GM19397 (cell line): ENCODE data around the gene RNU6-7.

Experiments
- ATAC-seq: cut with Tn5 transposase; IDR thresholded peaks from one replicate; pipeline ENCODE4 v1.9.1; 2021; ENCODE audit warnings: mild to moderate bottlenecking, moderate library complexity; ENCODE audit not compliant: unreplicated experiment

The RNU6-7 gene

GRCh38 chr14:32201816-32202490, at the start of gene RNU6-7:
Gene RNU6-7, plus strand, starts transcription at chr14:32202045.
- no peak for ATAC-seq

- no peak for ATAC-seq
These were observed 35.8 kb upstream of the RNU6-7 start for GRCh38 chr14:32166029-32166428.

GRCh38 chr14:32166924-32167323, 34.9 kb upstream of the RNU6-7 start:
- no peak for ATAC-seq

GRCh38 chr14:32167907-32168306, 33.9 kb upstream of the RNU6-7 start:
- no peak for ATAC-seq

GRCh38 chr14:32169191-32169590, 32.7 kb upstream of the RNU6-7 start:
- no peak for ATAC-seq

- no peak for ATAC-seq
These were observed 30.4 kb upstream of the RNU6-7 start for GRCh38 chr14:32171469-32171868.

GRCh38 chr14:32183151-32184058, 18.4 kb upstream of the RNU6-7 start:
- no peak for ATAC-seq

- no peak for ATAC-seq
These were observed 16.7 kb upstream of the RNU6-7 start for GRCh38 chr14:32185097-32185496.

GRCh38 chr14:32186248-32186647, 15.6 kb upstream of the RNU6-7 start:
- ATAC-seq = no peak

- ATAC-seq = no peak
These were observed 12.0 kb upstream of the RNU6-7 start for GRCh38 chr14:32189811-32190210.

- ATAC-seq = no peak
These were observed 11.2 kb upstream of the RNU6-7 start for GRCh38 chr14:32190673-32191072.

GRCh38 chr14:32192712-32193373, 9.0 kb upstream of the RNU6-7 start:
- ATAC-seq = no peak

GRCh38 chr14:32193532-32193931, 8.3 kb upstream of the RNU6-7 start:
- ATAC-seq = no peak

- ATAC-seq = no peak
These were observed 6.2 kb upstream of the RNU6-7 start for GRCh38 chr14:32195636-32196035.

GRCh38 chr14:32197919-32198318, 3.9 kb upstream of the RNU6-7 start:
- ATAC-seq = no peak

GRCh38 chr14:32200368-32201192, 1.3 kb upstream of the RNU6-7 start:
- ATAC-seq = no peak

- peak; percentile 60 for ATAC-seq
These were observed 541 bp upstream of the RNU6-7 start for GRCh38 chr14:32201193-32201815.

GRCh38 chr14:32202491-32202997, 699 bp downstream of the RNU6-7 start:
- ATAC-seq = no peak

- peak; percentile 72 for ATAC-seq
These were observed 1.4 kb downstream of the RNU6-7 start, which contains the start of gene RNU6-8 for GRCh38 chr14:32202998-32203882. Gene RNU6-8, minus strand, starts transcription at chr14:32203269.
